ENCODE results near the gene NFX1. TPM values are rescaled to one million over a fixed set of nuclear protein-coding genes. Genes with fewer than 3 reads are reported as not detected.
"Not testable (repeated sequence)": the region's sequence is repeated elsewhere in the genome, so short reads cannot be mapped to it uniquely, and the experiment has no call there.

The NFX1 gene
- total RNA-seq, 4 donors from 2014 or later = 31.7 to 53.9 (median 42.3) TPM

- H3K9me3 ChIP-seq = no peaks in the 10 kb centered on the region
- peaks cover 13 to 99% of the 10 kb centered on the region in 2 donors for H3K36me3 ChIP-seq
- WGBS, 2 donors (ENCODE audit: low coverage in 1 of 2) = 33 to 67% methylated on average over 1 of the region's 1 CpG
- H3K4me1 ChIP-seq = peaks cover 0 to 20% (median 0%) of the 10 kb centered on the region in 3 donors
- H3K4me3 ChIP-seq = no peak overlapping the region
- ATAC-seq = no peak
- no peak overlapping the region for H3K27ac ChIP-seq
- no peaks in the 10 kb centered on the region for H3K27me3 ChIP-seq
- TF ChIP-seq POLR2AphosphoS5 (IDR thresholded peaks at IDR 0.05) = no peak
- no peak for TF ChIP-seq EP300 (IDR thresholded peaks at IDR 0.05)
- no peak for TF ChIP-seq POLR2A (IDR thresholded peaks at IDR 0.05)
- TF ChIP-seq, protein P1, sequence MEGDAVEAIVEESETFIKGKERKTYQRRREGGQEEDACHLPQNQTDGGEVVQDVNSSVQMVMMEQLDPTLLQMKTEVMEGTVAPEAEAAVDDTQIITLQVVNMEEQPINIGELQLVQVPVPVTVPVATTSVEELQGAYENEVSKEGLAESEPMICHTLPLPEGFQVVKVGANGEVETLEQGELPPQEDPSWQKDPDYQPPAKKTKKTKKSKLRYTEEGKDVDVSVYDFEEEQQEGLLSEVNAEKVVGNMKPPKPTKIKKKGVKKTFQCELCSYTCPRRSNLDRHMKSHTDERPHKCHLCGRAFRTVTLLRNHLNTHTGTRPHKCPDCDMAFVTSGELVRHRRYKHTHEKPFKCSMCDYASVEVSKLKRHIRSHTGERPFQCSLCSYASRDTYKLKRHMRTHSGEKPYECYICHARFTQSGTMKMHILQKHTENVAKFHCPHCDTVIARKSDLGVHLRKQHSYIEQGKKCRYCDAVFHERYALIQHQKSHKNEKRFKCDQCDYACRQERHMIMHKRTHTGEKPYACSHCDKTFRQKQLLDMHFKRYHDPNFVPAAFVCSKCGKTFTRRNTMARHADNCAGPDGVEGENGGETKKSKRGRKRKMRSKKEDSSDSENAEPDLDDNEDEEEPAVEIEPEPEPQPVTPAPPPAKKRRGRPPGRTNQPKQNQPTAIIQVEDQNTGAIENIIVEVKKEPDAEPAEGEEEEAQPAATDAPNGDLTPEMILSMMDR (IDR thresholded peaks at IDR 0.05) = no peak
Measured at GRCh38 chr9:33309903-33310302, 19.6 kb downstream of the NFX1 start.

GRCh38 chr9:33310748-33311147 is 20.4 kb downstream of the NFX1 start:
- no peaks in the 10 kb centered on the region for H3K27me3 ChIP-seq
- ATAC-seq = no peak
- peaks cover 0 to 20% (median 0%) of the 10 kb centered on the region in 3 donors for H3K4me1 ChIP-seq
- 55 to 58% methylated on average over 2 of the region's 2 CpGs for WGBS, 2 donors (ENCODE audit: low coverage in 1 of 2)
- peaks cover 13 to 99% of the 10 kb centered on the region in 2 donors for H3K36me3 ChIP-seq
- no peak overlapping the region for H3K4me3 ChIP-seq
- no peak for TF ChIP-seq POLR2A (IDR thresholded peaks at IDR 0.05)
- no peak for TF ChIP-seq POLR2AphosphoS5 (IDR thresholded peaks at IDR 0.05)
- TF ChIP-seq, protein P1 (IDR thresholded peaks at IDR 0.05) = no peak
- no peak for TF ChIP-seq EP300 (IDR thresholded peaks at IDR 0.05)
- H3K9me3 ChIP-seq = no peaks in the 10 kb centered on the region
- H3K27ac ChIP-seq = peak overlapping the region in 1 of 4 donors; percentile 5

- H3K36me3 ChIP-seq = peaks cover 13 to 99% of the 10 kb centered on the region in 2 donors
- WGBS, 2 donors (ENCODE audit: low coverage in 1 of 2) = 80 to 92% methylated on average over 2 of the region's 2 CpGs
- H3K4me1 ChIP-seq = peaks cover 0 to 20% (median 0%) of the 10 kb centered on the region in 3 donors
- TF ChIP-seq POLR2AphosphoS5 (IDR thresholded peaks at IDR 0.05) = no peak
- no peak for TF ChIP-seq EP300 (IDR thresholded peaks at IDR 0.05)
- no peak for TF ChIP-seq POLR2A (IDR thresholded peaks at IDR 0.05)
- TF ChIP-seq, protein P1 (IDR thresholded peaks at IDR 0.05) = no peak
- H3K27ac ChIP-seq = no peak overlapping the region
- no peaks in the 10 kb centered on the region for H3K9me3 ChIP-seq
- H3K4me3 ChIP-seq = no peak overlapping the region
- H3K27me3 ChIP-seq = no peaks in the 10 kb centered on the region
- ATAC-seq = no peak
Measured at GRCh38 chr9:33311953-33312352, 21.6 kb downstream of the NFX1 start.

DNA sequence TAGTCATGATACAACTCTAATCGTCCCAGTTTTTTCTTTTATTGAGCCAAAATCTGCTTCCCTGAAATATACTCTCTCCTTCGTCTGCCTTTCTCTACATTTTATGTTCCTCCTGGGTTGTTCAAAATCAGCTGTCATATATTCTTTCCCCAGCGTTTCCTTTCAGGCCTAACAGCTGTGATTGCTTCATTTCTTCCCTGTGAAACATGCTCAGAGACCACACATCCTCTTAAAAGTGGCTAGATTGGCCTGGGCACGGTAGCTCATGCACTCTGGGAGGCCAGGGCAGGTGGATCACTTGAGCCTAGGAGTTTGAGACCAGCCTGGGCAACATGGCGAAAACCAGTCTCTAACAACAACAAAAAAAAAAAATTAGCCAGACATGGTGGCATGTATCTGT is 25.1 kb downstream of the NFX1 start:
- Histone ChIP-seq H3K4me1 (peaks cover 0 to 16% (median 5%) of the 10 kb centered on the region in 3 donors), H3K9me3 (no peaks in the 10 kb centered on the region), H3K36me3 (peaks cover 3 to 97% of the 10 kb centered on the region in 2 donors), H3K27ac (peak overlapping the region in 1 of 4 donors; percentile 38), H3K27me3 (no peaks in the 10 kb centered on the region), H3K4me3 (no peak overlapping the region)
- no peak for TF ChIP-seq EP300 (IDR thresholded peaks at IDR 0.05)
- TF ChIP-seq POLR2A (IDR thresholded peaks at IDR 0.05) = no peak
- TF ChIP-seq, protein P1 (IDR thresholded peaks at IDR 0.05) = no peak
- no peak for TF ChIP-seq POLR2AphosphoS5 (IDR thresholded peaks at IDR 0.05)
- ATAC-seq = no peak
- 75 to 77% methylated on average over 3 to 5 of the region's 5 CpGs for WGBS, 2 donors (ENCODE audit: low coverage in 1 of 2)

GRCh38 chr9:33317136-33317535 is 26.8 kb downstream of the NFX1 start:
- peaks cover 0 to 15% (median 8%) of the 10 kb centered on the region in 3 donors for H3K4me1 ChIP-seq
- not testable (repeated sequence) for H3K27ac ChIP-seq, H3K4me3 ChIP-seq, ATAC-seq, H3K27me3 ChIP-seq, H3K9me3 ChIP-seq
- 75 to 93% methylated on average over 2 of the region's 3 CpGs for WGBS, 2 donors (ENCODE audit: low coverage in 1 of 2)
- H3K36me3 ChIP-seq = peaks cover 0 to 98% of the 10 kb centered on the region in 2 donors

All from gastroesophageal sphincter (tissue), 4 donors.